KOPT-K1 (cell line): ENCODE results near the gene SLK.

Source experiments
- H3K27ac ChIP-seq: fragments of 200-600 bp; sonication (generic); 2 replicates; pipeline ENCODE4 v1.5.1; 2016; ENCODE audit warnings: antibody characterized with exemption, mild to moderate bottlenecking, low read depth, low read length; ENCODE audit not compliant: poor library complexity, severe bottlenecking
- H3K36me3 ChIP-seq: fragments of 200-600 bp; sonication (generic); 2 replicates; pipeline ENCODE4 v1.5.1; 2017; ENCODE audit warnings: antibody characterized with exemption, mild to moderate bottlenecking, low read length, moderate library complexity; ENCODE audit not compliant: insufficient read depth
- H3K9me3 ChIP-seq: fragments of 200-600 bp; sonication (generic); 2 replicates; pipeline ENCODE4 v1.5.1; 2017; ENCODE audit warnings: antibody characterized with exemption, low read length, mild to moderate bottlenecking; ENCODE audit not compliant: insufficient read depth, poor library complexity, severe bottlenecking

Gene SLK

DNA sequence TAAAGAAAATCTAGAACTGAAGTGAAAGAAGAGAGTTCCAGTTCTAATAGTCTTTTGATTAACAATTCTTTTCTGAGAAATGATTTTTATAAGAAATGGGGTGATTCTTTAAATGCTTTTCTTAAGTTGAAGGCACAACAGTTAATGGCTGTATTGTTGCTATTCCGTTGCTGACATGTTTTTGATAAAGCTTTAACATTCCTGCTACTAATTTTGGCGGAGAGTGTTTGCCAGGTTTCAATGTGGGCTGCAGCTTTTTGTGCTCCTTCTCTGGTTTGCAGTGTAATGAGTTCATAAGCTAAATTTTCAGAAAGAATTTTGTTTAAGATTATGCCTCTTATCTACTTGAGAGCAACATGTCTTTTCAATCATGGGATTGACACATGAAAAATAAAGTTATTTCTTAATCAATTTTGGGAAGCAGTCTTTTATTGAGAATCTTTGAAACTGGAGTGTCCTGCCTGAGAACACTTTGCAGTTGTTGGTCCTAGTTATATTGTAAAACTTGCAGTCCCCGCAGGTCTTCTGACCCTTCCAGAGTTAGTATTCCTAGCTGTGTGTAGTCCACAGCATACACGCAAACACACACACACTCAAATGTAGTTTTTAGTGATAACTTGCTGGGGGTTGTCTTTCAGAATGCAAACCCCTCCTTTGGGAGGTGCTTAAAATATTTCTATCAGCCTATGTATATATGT, 62.0 kb downstream of the SLK start:
- Histone ChIP-seq H3K27ac (no peak overlapping the region), H3K36me3 (peaks cover 73% of the 10 kb centered on the region), H3K9me3 (no peaks in the 10 kb centered on the region)

DNA sequence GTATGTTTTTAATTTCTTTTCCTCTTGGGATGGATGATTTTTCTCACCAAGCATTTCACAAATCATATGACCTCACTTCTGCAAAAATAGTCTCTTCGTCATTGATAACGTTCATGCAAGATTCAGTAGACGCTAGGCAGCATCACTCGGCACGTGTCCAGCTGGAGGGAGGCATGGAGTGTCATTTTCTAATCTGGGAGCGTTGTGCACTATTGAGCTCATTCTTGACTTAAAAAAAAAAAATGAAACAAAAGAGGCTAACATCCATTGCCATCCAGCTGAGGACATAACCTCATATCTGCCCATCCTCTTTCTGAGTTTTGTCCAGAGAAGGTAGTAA, 62.6 kb downstream of the SLK start:
- no peak overlapping the region for H3K27ac ChIP-seq
- no peaks in the 10 kb centered on the region for H3K9me3 ChIP-seq
- peaks cover 68% of the 10 kb centered on the region for H3K36me3 ChIP-seq

GRCh38 chr10:104031631-104032030, 64.7 kb downstream of the SLK start:
- H3K9me3 ChIP-seq = no peaks in the 10 kb centered on the region
- H3K27ac ChIP-seq = no peak overlapping the region
- peaks cover 46% of the 10 kb centered on the region for H3K36me3 ChIP-seq

DNA sequence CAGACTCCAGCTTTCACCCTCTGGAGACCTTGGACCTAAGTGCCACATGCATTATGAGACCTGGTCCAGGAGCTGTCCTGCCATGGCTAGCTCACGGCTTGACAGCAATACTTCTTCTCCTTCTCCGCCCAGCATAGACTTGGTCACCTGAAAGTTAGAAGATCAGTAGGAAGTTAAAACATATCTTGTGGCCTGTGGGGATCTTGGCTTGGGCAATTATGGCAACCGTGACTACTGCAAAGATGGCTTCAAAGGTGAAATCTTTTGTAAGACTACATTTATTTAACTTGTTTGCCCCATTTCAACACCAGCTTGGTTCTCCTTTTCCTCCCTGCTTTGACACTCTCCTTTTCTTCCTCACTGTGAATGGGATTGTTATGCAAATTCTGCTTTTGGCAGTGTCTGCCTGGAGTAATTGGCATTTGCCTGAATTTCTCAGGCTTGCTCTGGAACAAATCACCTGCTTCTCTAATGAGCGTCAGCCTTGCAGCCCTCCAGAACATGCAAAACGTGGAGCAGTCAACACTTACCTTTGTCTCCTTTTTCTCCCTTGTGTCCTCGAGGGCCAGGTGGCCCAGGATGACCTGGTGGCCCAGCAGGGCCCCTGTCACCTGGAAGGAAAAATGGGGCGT, 65.3 kb downstream of the SLK start:
- Histone ChIP-seq H3K36me3 (peaks cover 42% of the 10 kb centered on the region), H3K9me3 (no peaks in the 10 kb centered on the region), H3K27ac (no peak overlapping the region)

DNA sequence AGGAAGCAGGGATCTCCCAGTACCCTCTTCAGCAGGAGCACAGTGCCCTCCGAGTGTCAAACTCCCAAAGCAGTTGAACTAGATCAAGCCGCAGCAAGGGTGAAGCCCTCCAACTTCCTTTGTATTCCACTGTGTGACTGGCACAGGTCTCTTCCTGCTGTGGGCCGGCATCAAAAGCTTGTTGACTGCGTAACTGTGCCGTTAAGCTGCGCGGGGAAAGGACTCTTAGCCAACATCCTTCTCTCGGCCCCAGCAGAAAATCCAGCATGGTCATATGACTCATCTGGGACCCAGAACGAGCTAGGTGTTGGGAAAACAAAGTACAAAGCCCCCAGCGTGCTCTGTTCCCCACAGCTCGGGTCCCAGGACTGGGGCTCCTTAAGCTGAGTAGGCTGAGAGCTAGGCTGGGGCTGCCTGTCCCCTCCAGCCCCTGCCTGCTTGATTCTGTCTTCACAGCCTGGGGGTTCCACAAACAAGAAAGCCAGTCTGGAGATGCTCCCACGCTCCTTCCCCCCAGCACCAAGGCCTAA, 66.5 kb downstream of the SLK start:
- no peak overlapping the region for H3K27ac ChIP-seq

DNA sequence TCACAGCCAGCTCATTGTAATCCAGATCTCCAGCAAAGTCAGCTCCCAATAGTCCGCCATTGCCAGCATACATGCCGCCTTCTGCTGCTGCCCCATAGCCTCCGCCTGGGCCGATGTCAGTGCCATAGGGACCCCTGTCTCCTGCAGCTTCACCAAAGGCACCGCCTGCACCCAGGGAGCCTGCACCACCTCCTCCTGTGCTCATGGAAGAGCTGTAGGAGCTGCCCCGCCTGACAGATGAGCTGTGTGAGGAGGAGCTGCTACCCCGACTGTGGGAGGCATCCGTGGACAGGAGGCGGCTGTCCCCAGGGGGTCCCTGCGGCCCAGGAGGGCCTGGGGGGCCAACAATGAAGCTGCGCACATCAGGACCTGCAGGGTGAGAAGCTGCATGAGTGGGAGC, 67.0 kb downstream of the SLK start:
- H3K36me3 ChIP-seq = peaks cover 27% of the 10 kb centered on the region
- no peak overlapping the region for H3K27ac ChIP-seq

More for the DNA sequence above, 66.5 kb downstream of the SLK start:
- peaks cover 32% of the 10 kb centered on the region for H3K36me3 ChIP-seq
- H3K9me3 ChIP-seq = no peaks in the 10 kb centered on the region

DNA sequence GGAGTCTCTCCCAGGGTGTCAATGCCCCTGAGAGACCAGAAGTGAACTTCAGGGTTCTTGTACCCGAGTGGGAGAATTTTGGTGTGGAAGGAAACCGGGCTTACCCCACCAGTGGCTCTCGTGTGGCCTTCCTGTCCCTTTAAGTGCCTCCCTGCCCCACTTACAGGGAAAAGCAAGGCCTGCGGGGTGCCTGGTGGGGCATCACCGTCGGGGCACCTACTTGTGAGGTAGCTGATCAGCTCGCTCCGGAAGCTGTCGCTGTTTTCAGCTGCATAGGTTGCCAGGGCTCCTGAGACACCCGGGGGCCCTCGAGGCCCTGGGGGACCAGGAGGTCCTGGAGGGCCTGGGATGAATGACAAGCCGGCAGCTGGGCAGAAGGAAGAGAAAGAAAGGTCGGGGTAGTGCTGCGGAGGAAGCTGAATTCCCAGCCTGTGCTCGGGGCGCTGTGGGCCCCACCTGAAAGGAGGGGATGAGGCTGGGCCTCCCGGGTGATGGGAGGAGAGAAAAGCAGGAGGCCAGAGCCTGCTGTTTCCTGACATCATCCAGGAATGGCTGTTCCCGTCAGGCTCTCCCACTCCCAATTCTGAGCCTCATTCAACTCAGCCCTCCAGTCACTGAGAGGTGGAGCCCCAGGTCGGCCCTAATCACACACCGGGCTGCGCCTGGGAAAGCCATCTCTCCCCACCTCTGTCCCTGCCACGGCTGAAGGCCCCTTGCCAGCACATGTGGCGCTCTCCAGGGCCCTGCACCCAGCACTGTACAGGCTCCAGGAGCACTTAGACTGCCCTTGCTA, 67.7 kb downstream of the SLK start:
- H3K36me3 ChIP-seq = peaks cover 20% of the 10 kb centered on the region
- no peak overlapping the region for H3K27ac ChIP-seq
- H3K9me3 ChIP-seq = no peaks in the 10 kb centered on the region

More for the DNA sequence above, 67.0 kb downstream of the SLK start:
- H3K9me3 ChIP-seq = no peaks in the 10 kb centered on the region

DNA sequence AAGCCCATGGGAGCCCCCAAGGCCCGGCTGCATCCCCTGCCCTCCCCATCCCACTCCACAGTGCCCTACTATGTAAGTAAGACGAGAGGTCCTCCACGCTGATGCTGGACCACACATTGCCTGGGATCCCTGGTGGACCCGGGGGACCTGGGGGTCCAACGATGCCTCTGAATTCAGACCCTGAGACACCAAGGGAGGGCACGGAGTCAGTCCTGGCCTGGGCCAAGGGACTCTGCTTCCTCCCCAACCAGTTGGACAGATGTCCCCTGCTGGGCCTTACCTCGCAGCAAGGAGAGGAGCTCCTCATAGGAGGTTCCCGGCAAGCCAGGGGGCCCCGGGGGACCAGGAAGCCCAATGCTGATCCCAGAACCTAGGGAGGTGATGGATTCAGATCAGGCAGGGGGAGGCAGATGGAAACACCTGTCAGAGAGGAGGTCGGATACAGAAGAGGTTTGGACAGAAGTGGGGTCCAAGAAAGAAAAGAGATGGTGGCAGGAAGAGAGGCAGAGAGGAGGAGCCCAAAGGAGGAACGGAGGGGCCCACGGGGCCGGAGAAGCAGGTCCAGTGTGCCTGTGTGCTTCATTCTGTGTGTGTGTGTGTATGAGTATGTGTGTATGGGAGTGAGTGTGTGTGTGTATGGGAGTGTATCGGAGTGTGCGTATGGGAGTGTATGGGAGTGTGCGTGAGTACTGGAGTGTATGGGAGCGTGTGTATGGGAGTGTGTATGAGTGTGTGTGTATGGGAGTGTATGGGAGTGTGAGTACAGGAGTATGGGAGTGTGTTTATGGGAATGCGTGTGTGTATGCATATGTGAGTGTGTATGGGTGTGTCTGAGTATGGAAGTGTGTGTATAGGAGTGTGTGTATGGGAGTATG, 68.5 kb downstream of the SLK start:
- peaks cover 16% of the 10 kb centered on the region for H3K36me3 ChIP-seq
- H3K27ac ChIP-seq = no peak overlapping the region
- H3K9me3 ChIP-seq = no peaks in the 10 kb centered on the region

DNA sequence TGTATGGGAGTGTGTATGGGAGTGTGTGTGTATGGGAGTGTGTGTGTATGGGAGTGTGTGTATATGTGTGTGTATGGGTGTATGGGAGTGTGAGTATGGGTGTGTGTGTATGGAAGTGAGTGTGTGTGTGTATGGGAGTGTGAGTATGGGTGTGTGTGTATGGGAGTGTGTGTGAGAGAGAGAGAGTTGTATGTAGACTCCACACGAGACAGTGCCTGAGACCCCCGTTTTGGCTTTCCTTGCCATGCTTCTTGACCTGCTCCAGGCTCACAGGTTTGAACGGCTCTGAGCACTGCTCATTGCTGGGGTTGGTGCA, 69.1 kb downstream of the SLK start:
- Histone ChIP-seq H3K36me3 (peaks cover 14% of the 10 kb centered on the region), H3K9me3 (no peaks in the 10 kb centered on the region), H3K27ac (no peak overlapping the region)

GRCh38 chr10:104036518-104037260, 69.7 kb downstream of the SLK start:
- H3K27ac ChIP-seq = no peak overlapping the region
- peaks cover 14% of the 10 kb centered on the region for H3K36me3 ChIP-seq
- no peaks in the 10 kb centered on the region for H3K9me3 ChIP-seq

- no peaks in the 10 kb centered on the region for H3K9me3 ChIP-seq
- H3K27ac ChIP-seq = no peak overlapping the region
- H3K36me3 ChIP-seq = peaks cover 7% of the 10 kb centered on the region
These were observed 70.5 kb downstream of the SLK start for GRCh38 chr10:104037261-104037951.

DNA sequence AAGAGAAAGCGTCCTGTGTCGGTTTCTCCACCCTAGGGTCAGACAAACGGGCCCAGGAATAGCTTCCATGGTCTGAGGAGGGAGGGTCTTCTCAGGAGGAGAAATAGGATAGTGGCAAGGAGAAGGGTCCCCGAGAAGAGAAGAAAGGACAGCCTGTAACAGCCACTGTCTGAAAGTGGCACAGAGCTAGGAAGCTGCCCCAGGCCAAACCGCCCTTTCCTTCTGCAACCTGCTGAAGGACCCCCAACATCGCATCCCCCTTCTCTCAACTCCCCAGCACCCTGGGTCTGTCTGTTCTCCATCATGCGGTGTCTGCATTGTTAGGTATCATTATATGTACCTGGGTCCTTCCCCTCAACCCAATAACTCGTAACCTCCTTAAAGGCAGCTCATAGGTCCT, 71.6 kb downstream of the SLK start:
- Histone ChIP-seq H3K36me3 (no peaks in the 10 kb centered on the region), H3K27ac (no peak overlapping the region), H3K9me3 (no peaks in the 10 kb centered on the region)

- no peaks in the 10 kb centered on the region for H3K36me3 ChIP-seq
- H3K9me3 ChIP-seq = no peaks in the 10 kb centered on the region
- no peak overlapping the region for H3K27ac ChIP-seq
These were observed 72.2 kb downstream of the SLK start for GRCh38 chr10:104038958-104039752.
